HFF-Myc (cell line): Measurements from ENCODE around the gene CDC27.

Experiments used
- DNase-seq: peaks from one replicate; pipeline ENCODE4 v3.0.0-alpha.2; 2011; ENCODE audit warnings: low read depth; ENCODE audit errors: extremely low read depth
- H3K4me3 ChIP-seq: replicated peaks from 2 replicates; pipeline ENCODE4 v1.5.1; 2011; ENCODE audit warnings: low read depth, mild to moderate bottlenecking, control low read depth, low read length
- CTCF ChIP-seq: IDR thresholded peaks from 2 replicates; pipeline ENCODE4 v1.5.1; 2012; ENCODE audit warnings: mild to moderate bottlenecking, low read depth, low read length, control low read depth; ENCODE audit errors: missing control alignments

CDC27 gene

GRCh38 chr17:47231866-47232265 is 42.8 kb upstream of the CDC27 start:
- no peak for TF ChIP-seq CTCF
- DNase-seq = no peak
- no peak overlapping the region for H3K4me3 ChIP-seq

GRCh38 chr17:47231334-47231733 is 42.2 kb upstream of the CDC27 start:
- DNase-seq = no peak
- TF ChIP-seq CTCF = no peak
- H3K4me3 ChIP-seq = no peak overlapping the region

GRCh38 chr17:47230864-47231263 is 41.8 kb upstream of the CDC27 start:
- TF ChIP-seq CTCF = no peak
- H3K4me3 ChIP-seq = no peak overlapping the region
- DNase-seq = no peak

- peak; percentile 87 for DNase-seq
- no peak overlapping the region for H3K4me3 ChIP-seq
- peak; percentile 100 for TF ChIP-seq CTCF
These were observed 40.7 kb upstream of the CDC27 start for GRCh38 chr17:47229535-47230443.

- no peak for TF ChIP-seq CTCF
These were observed 38.8 kb upstream of the CDC27 start for GRCh38 chr17:47227862-47228261.

GRCh38 chr17:47225911-47226688 is 37.0 kb upstream of the CDC27 start:
- TF ChIP-seq CTCF = no peak
- H3K4me3 ChIP-seq = no peak overlapping the region
- no peak for DNase-seq

More at GRCh38 chr17:47227862-47228261, 38.8 kb upstream of the CDC27 start:
- no peak overlapping the region for H3K4me3 ChIP-seq
- DNase-seq = no peak
